ENCODE data around the gene PRXL2A.

The PRXL2A gene

GRCh38 chr10:80444124-80444523, 35.8 kb downstream of the PRXL2A start:
- no peak for DNase-seq

DNA sequence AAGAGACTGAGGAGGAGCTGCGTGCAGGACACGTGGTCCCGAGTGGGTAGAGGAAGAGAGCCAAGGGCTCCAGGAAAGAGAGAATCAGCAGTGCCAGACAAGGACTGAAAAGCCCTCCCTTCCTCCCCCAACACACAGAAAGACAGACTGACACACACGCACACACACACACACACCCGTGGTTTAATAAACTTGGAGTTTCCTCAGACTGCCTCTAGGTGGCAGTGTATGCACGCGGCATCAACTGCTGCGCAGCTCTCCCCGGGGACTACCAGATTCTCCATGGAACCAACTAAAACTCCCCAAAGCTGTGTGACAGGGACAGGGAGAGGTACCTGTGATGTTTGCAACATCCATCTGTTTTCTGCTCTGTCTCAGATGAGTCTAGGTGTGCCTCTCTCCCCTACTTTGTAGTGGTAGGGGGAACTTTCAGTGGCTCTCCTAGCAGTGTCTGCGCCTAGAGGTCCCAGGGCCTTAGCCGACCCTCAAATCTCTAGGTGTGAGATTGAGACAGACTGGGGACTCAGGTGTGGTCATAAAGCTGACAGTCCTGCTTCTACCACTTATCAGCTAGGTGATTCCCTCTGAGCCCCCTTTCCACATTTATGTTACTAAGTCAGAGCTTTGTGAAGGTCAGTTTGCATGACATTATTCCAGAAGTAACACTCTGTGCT, 36.4 kb downstream of the PRXL2A start:
- peak in 40 of 51 donors; percentile 15 to 84 (median 47) for DNase-seq

DNA sequence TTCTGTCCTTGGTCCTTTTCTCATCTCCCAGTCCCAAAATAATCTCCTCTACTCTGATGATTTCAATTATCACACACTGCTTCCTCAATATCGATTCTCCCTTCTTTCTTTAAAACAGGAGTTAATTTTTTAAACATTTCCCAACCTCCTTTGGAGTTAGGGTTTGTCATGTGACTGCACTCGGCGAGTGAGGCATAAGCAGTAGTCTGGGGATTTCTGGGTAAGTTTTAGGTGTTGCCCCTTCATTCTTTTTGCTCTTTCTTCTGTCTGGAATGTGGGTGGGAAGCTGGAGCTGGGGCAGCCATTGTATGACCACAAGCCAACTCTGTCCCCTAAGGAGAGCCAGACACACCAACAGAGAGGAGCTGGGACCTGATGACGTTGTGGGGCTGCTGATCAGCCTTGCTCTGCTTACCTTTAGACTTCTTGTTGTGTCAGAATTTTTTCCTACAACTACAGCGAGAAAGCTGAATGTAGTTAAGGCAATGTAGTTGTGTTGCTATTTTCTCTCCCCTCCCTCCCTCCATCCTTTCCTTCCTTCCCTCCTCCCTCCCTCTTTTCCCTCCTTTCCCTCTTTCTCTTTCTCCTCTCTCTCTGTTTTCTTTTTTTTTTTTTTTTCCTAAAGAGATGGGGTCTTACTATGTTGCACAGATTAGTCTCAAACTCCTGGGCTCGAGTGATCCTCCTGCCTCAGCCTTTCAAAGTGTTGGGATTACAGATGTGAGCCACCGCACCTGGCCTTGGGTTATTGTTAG, 39.3 kb downstream of the PRXL2A start:
- DNase-seq, result no peak

DNA sequence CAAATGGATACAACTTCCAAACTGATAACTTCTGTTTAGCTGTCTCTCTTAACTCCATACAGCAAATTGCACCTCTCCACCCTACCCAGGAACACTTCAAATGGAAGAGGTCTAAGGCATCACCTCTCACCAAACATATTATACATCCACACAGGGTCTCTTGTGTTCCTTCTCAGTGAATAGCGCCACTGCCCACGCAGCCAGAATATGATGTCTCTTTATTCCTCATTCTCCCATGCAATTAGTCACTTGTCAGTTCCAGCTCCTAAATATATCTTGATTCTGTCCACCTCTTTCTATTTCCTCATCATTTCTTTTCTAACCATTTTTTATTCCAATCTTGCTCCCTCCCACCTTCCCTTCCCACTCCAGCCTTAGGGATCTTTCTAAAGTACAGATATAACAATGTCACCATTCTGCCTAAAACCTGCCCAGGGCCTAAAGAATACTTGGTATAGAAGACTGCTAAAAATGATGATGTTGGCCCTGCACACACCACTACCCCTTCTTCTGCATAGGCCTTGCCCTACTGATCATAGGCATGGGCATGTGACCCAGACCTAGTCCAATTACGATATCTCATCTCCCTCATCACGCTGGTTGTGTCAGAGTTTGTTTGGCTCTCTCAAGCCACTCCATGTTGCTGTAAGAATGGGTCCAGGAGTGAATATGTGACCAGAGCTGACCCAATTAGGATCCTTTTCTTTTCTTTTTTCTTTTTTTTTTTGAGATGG, 40.0 kb downstream of the PRXL2A start:
- DNase-seq, result peak in 1 of 51 donors; percentile 29

DNA sequence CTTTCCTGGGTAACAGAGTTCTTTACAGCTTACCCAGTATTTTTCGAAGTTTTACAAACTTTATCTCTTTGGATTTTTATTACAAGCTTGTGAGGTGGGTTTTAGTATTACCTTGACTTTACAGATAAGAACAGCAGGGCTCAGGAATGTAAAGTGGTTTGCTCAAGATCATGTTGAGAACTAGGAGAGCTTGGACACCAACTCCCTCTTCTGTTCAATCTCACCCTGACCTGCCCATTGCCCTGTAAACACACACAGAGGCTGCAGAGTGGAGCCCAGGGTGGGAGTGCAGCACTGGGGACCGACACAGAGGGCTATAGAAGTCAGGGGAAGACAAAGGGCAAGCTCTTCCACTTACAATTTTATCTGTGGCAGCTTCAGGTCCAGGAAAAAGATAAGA, 41.2 kb downstream of the PRXL2A start:
- DNase-seq, result no peak

- no peak for DNase-seq
Observed at GRCh38 chr10:80451132-80451531, 42.8 kb downstream of the PRXL2A start.

GRCh38 chr10:80452069-80452468, 43.7 kb downstream of the PRXL2A start:
- DNase-seq, result no peak

- no peak for DNase-seq
Observed at GRCh38 chr10:80452640-80453039, 44.3 kb downstream of the PRXL2A start.

GRCh38 chr10:80453056-80453841, 44.9 kb downstream of the PRXL2A start:
- DNase-seq, result no peak

DNA sequence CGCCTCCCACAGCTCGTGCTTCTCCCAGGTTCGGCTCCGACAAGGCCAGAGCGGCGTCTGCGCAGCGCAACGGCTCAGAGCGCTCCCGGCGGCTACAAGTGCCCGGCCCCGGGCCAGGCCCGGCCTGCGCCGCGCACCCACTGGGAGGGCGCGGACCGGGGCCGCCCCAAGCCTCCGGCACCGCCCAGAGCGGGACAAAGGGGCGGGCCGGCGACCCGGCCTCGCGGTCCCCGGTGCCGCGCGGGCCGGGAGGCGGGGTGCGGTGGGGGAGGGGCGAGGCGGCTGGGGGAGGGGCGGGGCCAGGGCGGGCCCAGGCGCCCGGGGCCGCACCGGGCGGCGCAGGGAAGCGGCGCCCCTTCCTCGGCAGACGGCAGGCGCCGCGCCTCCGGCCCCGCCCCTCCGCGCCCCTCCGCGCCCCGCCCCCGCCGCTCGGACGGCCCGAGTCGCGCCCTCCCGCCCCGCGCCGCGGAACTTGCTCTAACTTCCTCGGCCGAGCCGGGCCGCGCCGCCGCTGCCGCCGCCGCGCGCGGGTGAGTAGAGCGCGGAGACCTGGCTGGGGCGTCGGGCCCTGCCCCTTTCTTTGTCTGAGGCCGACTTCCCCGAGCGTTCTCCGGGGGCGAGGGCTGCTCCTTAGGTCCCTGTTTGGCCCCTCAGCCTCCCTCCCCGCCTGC, 45.6 kb downstream of the PRXL2A start, which contains the start of gene TSPAN14:
Gene TSPAN14 (plus strand): TSS at position 469 of the 671 bp plus-strand sequence. CDS start 34,924 bp downstream, outside the sequence.
- peak in 41 of 51 donors; percentile 10 to 90 (median 69) for DNase-seq

DNA sequence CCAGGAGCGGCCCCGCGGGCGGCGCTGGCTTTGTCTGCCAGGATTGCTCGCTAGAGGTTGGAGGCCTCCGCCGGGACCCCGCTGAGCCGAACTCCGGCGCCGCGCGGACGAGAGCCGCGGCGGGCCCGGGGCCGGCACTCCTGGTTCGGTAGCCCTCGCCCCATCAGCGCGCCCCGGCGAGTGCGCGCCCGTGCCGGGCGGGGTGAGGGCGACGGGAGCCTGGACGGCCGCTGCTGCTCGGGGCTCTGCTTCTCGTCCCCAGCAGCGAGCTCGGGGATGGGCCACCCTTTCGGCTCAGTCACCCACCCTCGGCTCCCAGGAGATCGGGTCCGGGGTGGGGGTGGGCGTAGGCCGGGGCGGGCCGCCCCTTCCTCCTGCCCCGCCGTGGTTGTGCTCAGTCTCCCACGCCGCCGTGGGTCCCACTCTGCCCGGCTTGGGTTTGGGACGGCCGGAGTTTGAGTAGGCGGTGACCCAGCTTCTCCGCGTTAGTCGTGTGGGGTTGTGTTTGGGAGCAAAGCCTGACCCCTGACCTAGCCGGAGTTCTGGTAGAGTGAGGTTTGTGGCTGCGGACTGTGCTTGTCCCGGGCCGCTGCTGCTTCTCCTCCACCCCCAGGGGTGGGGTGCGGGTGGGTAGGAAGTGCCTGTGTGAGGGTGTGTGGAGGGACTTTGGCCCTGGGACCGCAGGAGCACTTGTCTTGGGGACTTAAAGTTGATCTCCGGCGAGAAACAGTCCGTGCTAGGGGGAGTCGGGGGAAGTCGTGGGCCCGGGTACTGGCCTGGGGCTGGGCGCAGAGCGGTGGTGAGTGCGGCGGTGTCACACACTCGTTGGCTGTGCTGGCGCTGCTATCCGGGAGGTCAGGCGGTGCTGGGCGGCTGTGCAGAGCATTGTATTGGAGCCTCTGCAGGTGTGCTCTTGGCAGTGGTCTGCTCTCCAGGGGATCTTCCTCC, 46.4 kb downstream of the PRXL2A start:
- peak in 14 of 51 donors; percentile 17 to 67 (median 38) for DNase-seq

DNA sequence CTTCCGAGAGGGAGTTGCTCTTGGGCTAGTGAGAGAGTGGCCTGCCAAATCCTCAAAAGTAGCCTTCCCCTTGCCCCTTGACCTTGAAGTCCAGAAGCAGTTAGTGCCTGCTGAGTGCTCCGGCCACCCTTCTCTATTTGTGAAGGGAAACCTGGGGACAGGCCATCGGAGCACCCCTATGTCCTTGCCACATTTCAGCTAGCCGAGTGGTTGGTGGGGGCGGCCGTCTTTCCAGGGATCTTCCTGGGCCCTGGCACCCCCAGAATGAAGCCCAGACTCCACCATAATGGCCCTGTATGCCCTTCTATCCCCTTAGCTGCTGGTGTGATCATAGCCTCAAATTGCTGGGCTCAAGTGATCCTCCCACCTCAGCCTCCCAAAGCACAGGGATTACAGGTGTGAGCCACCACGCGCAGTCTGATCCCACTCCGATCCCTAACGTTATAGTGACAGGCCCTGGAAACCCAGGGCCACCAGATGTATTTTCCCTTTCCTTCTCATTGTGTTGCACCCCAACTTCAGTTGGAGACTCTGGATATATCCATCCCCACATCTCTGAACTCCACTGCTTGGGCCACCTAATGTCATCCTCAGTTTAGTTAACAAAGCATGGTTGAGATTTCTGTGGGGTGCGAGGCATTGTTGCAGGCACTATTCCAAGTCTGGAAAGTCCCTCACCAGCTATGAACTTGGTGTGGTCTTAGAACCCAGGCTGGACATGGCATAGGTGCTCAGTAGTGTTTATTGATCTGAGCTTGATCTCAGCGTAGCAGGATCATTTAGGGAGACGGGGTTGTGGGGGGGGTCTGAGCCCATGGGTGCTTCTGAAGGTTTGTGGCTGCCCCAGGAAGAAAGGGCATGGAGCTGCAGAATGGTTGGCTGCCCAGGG, 47.4 kb downstream of the PRXL2A start:
- DNase-seq, result no peak

DNA sequence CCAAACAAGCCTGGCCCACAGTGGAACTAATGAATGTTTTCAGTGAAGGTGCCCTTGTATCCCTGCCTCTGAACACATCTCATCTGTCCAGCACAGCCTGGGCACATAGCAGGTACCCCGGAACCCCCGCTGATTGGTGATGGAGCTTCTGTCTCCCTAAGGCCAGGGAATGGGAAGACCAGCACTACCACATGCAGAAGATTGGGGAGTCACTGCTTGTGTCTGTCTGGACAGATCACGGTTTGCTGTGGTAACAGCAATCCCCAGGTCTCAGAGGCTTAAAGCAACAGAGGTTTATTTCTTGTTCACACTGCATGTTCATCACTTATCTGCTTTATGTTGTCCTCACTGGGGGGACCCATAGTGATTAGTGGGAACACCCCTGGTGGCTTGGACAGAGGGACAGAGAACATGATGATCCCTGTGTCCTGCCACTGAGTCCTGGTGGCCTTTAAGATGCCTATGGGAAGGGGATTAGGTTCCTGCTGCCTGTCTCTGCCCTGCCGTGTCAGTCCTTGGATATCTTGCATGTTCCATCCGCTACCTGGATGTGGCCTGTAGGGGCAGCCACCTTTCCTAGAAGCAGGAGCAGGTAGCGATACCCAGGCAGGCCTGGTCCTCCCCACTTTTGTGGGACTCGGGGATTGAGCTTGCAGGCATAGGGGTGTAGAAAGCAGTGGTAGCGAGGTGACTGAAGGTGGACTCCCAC, 49.4 kb downstream of the PRXL2A start:
- no peak for DNase-seq

DNA sequence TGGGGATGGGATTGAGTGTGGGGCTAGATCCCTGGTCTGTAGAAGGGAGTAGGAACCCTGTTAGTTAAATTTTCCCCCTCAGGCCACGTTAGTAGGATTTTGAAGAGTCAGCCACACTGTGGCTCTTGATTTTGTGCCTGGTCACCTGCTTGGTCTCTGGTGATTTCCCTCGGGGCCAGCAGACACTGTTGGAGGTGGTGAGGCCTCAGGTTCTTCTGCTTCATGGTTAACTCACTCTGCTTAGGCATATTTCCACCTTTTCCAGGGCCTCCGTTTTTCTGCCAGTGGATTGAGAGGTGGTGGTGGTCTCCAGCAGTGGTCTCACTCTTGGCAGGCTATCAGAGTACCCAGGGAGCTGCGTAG, 49.9 kb downstream of the PRXL2A start:
- no peak for DNase-seq

DNA sequence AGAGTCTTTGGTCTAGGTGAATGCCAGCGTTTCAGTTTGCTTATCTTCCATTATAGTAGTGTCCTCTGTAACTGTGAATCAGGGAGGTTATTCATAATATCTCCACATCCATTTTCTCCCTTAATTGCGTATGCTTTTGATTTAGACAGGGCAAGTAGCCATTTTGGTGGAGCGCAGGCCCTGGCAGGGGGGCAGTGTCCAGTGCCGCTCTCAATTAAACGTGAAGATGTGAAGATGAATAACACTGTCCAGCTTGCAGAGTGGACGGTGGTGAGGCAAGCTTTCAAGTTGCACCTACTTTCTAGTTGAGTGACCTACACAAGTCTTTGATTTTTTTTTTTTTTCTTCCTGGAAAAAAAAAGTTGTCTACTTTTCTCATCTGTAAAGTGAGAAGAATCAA, 50.3 kb downstream of the PRXL2A start:
- DNase-seq, result no peak

DNA sequence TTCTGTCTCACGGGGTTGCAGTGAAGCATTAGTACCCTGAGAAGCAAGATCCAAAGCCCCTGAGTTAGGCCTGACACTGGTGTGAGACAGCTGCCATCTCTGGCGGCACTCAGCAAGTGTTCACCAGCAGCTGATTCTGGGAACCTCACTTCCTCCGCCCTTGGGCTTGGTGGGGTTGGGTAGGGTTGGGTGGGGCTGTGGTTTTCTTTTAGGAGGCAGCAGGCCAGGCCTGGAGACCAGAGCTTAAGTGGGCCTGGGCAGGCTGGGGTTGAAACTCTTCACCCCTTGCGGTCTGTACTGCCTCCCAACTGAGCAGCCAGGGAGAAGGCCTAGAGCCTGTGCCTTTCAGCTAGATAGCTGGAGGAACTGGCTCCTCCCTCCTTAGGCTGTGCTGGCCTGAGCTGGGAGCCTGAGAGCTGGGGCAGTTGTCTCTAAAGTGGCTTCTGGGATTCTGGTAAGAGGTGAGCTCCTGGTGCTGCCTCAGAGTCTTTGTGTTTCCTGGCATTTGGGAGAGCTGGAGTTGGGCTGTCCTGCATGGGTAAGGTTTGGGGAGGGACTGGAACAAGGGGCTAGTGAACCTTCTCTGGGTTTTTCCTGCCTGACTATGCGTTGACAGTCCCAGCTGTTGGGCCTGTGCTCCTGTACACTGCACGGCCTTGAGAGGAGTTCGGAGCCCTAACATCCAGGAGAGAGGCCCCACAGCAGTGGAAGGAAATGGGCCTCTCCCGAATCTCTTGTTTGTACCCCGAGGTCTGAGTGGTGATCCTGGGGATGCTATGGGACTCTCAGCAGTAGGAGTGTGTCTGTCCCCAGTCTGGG, 50.9 kb downstream of the PRXL2A start:
- DNase-seq, result peak in 4 of 51 donors; percentile 7 to 50 (median 12)

Data from hypothalamus (tissue), 51 donors.